ENCODE results near the gene EIF5A.

EIF5A gene

GRCh38 chr17:7289256-7290032 is 18.0 kb upstream of the EIF5A start:
- DNase-seq, result no peak

GRCh38 chr17:7290166-7290565 is 17.3 kb upstream of the EIF5A start:
- DNase-seq, result no peak

- no peak for DNase-seq
These were observed 16.7 kb upstream of the EIF5A start for GRCh38 chr17:7290685-7291084.

- no peak for DNase-seq
These were observed 15.2 kb upstream of the EIF5A start for GRCh38 chr17:7292194-7292593.

GRCh38 chr17:7292729-7293128 is 14.7 kb upstream of the EIF5A start:
- no peak for DNase-seq

GRCh38 chr17:7293159-7293558 is 14.3 kb upstream of the EIF5A start:
- DNase-seq, result no peak

- no peak for DNase-seq
These were observed 13.4 kb upstream of the EIF5A start for GRCh38 chr17:7293816-7294613.

- peak; percentile 21 for DNase-seq
These were observed 12.7 kb upstream of the EIF5A start, which contains the start of gene YBX2 for GRCh38 chr17:7294614-7295153. TSS of gene YBX2 (minus strand) at chr17:7294639. CDS start at chr17:7294500, 139 bp downstream.

- no peak for DNase-seq
These were observed 11.9 kb upstream of the EIF5A start for GRCh38 chr17:7295230-7296180.

- DNase-seq, result peak; percentile 68
These were observed 11.1 kb upstream of the EIF5A start for GRCh38 chr17:7296189-7296861.

- DNase-seq, result no peak
These were observed 3.2 kb upstream of the EIF5A start for GRCh38 chr17:7304179-7304578.

GRCh38 chr17:7307686-7308624 is 527 bp downstream of the EIF5A start:
- DNase-seq, result peak; percentile 28

- DNase-seq, result peak; percentile 79
These were observed 1.4 kb downstream of the EIF5A start for GRCh38 chr17:7308625-7309433.

- DNase-seq, result no peak
These were observed 2.2 kb downstream of the EIF5A start for GRCh38 chr17:7309628-7310027.

- DNase-seq, result no peak
These were observed 3.8 kb downstream of the EIF5A start for GRCh38 chr17:7311110-7311705.

GRCh38 chr17:7312432-7313087 is 5.1 kb downstream of the EIF5A start:
- DNase-seq, result no peak

- no peak for DNase-seq
These were observed 5.9 kb downstream of the EIF5A start for GRCh38 chr17:7313088-7313889.

Data from fibroblast of skin of right quadriceps (primary cell).